HepG2 (cell line): Measurements from ENCODE around the gene IQCE. TPM values are rescaled to one million over a fixed set of nuclear protein-coding genes. Genes with fewer than 3 reads are reported as not detected.

Experiments used
- CEBPG ChIP-seq: IDR thresholded peaks from 2 replicates; pipeline ENCODE4 v1.6.1; 2016
- CENPT ChIP-seq: sonication (generic); formaldehyde crosslinking; IDR thresholded peaks from 2 replicates; pipeline ENCODE4 v1.8.0; 2022; ENCODE audit warnings: low read depth, mild to moderate bottlenecking, moderate library complexity, missing genetic modification reagents
- GMEB1 ChIP-seq: sonication (generic); formaldehyde crosslinking; IDR thresholded peaks from 2 replicates; pipeline ENCODE4 v1.5.1; 2020; ENCODE audit warnings: missing genetic modification reagents, mild to moderate bottlenecking, borderline replicate concordance
- HNRNPL ChIP-seq: fragments of 200-400 bp; formaldehyde crosslinking; IDR thresholded peaks from 2 replicates; pipeline ENCODE4 v1.6.1; 2017; ENCODE audit warnings: mild to moderate bottlenecking, low read depth, low read length
- MLLT10 ChIP-seq: sonication (generic); formaldehyde crosslinking; IDR thresholded peaks from 2 replicates; pipeline ENCODE4 v1.4.0; 2020; ENCODE audit warnings: missing genetic modification reagents
- NRL ChIP-seq: sonication (generic); formaldehyde crosslinking; IDR thresholded peaks from 2 replicates; pipeline ENCODE4 v1.5.0; 2020; ENCODE audit warnings: missing genetic modification reagents, mild to moderate bottlenecking, moderate library complexity, borderline replicate concordance
- PAXIP1 ChIP-seq: sonication (generic); formaldehyde crosslinking; conservative IDR thresholded peaks from 2 replicates; pipeline ENCODE4 v1.4.0; 2020; ENCODE audit warnings: mild to moderate bottlenecking, missing genetic modification reagents, moderate library complexity
- TEAD2 ChIP-seq: sonication (generic); formaldehyde crosslinking; IDR thresholded peaks from 2 replicates; pipeline ENCODE4 v1.9.0; 2021; ENCODE audit warnings: missing genetic modification reagents
- ZBTB7A ChIP-seq: sonication (generic); formaldehyde crosslinking; IDR thresholded peaks from 2 replicates; pipeline ENCODE4 v1.8.0; 2022; ENCODE audit warnings: mild to moderate bottlenecking, missing genetic modification reagents
- ZNF446 ChIP-seq: sonication (generic); formaldehyde crosslinking; IDR thresholded peaks from 2 replicates; pipeline ENCODE4 v1.5.0; 2020; ENCODE audit warnings: mild to moderate bottlenecking, missing genetic modification reagents
- ZNF775 ChIP-seq: sonication (generic); formaldehyde crosslinking; IDR thresholded peaks from 2 replicates; pipeline ENCODE4 v1.4.0; 2020; ENCODE audit warnings: missing genetic modification reagents, mild to moderate bottlenecking, moderate library complexity, borderline replicate concordance
- ZNF788 ChIP-seq: sonication (generic); formaldehyde crosslinking; IDR thresholded peaks from 2 replicates; pipeline ENCODE4 v1.5.0; 2020; ENCODE audit warnings: mild to moderate bottlenecking, missing genetic modification reagents, borderline replicate concordance
- ZNF792 ChIP-seq: IDR thresholded peaks from 2 replicates; pipeline ENCODE4 v1.6.1; 2016
- ZNF878 ChIP-seq: sonication (generic); formaldehyde crosslinking; IDR thresholded peaks from 2 replicates; pipeline ENCODE4 v1.8.1; 2023; ENCODE audit warnings: mild to moderate bottlenecking, missing genetic modification reagents, moderate library complexity
- polyA plus RNA-seq, 8 experiments: library from polyadenylated mRNA; depleted of rRNA in 3 of 8; stranded (reverse) in 7 of 8; unstranded in 1 of 8; fragments of >200 nt; fragmentation: Illumina TruSeq in 4 of 8; extraction: Trizol in 4 of 8; gene quantifications; 2 replicates each; pipeline versions ENCODE4 v1.2.1 to v1.2.3, GENCODE V29; 2011 to 2016; ENCODE audit warnings: low read depth in 4 of 8, missing spikeins in 1 of 8, mixed read lengths in 1 of 8; ENCODE audit not compliant: insufficient read depth in 1 of 8
- total RNA-seq, 5 experiments: library from RNA; depleted of rRNA; stranded (reverse); fragments of >200 nt; fragmentation: Illumina TruSeq; extraction: Trizol; gene quantifications; 2 replicates each; pipeline ENCODE4 v1.2.3, GENCODE V29; 2016; ENCODE audit warnings: low read depth in 1 of 5
- TF ChIP-seq, protein P1 (sequence below): sonication (generic); formaldehyde crosslinking; IDR thresholded peaks from 2 replicates; pipeline ENCODE4 v1.8.1; 2023; ENCODE audit warnings: mild to moderate bottlenecking, missing genetic modification reagents
- TF ChIP-seq, protein P2 (sequence below): sonication (generic); formaldehyde crosslinking; IDR thresholded peaks from 2 replicates; pipeline ENCODE4 v1.4.0; 2020; ENCODE audit warnings: mild to moderate bottlenecking, missing genetic modification reagents

IQCE gene
- total and polyA plus RNA-seq, 2 of the 13 experiments (the other 11 are each of a cell fraction or from before 2014, with no cell fraction given): 1.5 to 2.5 TPM

GRCh38 chr7:2628130-2628482 is 69.3 kb downstream of the IQCE start (continued):
- TF ChIP-seq NRL (no peak), HNRNPL (peak; percentile 69; the same call in 1 of the 2 replicates), CENPT (CRISPR knock-in tag) (no peak), MLLT10 (CRISPR knock-in tag) (no peak), TEAD2 (CRISPR knock-in tag) (no peak), ZNF446 (no peak), GMEB1 (CRISPR knock-in tag) (no peak), ZNF878 (no peak), ZNF788 (CRISPR knock-in tag) (no peak), ZBTB7A (CRISPR knock-in tag) (no peak), ZNF775 (no peak), CEBPG (CRISPR knock-in tag) (no peak), PAXIP1 (peak; percentile 58; the same call in 1 of the 2 replicates), ZNF792 (CRISPR knock-in tag) (peak; percentile 40; the same call in 1 of the 2 replicates)
- TF ChIP-seq, protein P1, sequence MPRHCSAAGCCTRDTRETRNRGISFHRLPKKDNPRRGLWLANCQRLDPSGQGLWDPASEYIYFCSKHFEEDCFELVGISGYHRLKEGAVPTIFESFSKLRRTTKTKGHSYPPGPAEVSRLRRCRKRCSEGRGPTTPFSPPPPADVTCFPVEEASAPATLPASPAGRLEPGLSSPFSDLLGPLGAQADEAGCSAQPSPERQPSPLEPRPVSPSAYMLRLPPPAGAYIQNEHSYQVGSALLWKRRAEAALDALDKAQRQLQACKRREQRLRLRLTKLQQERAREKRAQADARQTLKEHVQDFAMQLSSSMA (CRISPR knock-in tag): no peak
- TF ChIP-seq, protein P2, sequence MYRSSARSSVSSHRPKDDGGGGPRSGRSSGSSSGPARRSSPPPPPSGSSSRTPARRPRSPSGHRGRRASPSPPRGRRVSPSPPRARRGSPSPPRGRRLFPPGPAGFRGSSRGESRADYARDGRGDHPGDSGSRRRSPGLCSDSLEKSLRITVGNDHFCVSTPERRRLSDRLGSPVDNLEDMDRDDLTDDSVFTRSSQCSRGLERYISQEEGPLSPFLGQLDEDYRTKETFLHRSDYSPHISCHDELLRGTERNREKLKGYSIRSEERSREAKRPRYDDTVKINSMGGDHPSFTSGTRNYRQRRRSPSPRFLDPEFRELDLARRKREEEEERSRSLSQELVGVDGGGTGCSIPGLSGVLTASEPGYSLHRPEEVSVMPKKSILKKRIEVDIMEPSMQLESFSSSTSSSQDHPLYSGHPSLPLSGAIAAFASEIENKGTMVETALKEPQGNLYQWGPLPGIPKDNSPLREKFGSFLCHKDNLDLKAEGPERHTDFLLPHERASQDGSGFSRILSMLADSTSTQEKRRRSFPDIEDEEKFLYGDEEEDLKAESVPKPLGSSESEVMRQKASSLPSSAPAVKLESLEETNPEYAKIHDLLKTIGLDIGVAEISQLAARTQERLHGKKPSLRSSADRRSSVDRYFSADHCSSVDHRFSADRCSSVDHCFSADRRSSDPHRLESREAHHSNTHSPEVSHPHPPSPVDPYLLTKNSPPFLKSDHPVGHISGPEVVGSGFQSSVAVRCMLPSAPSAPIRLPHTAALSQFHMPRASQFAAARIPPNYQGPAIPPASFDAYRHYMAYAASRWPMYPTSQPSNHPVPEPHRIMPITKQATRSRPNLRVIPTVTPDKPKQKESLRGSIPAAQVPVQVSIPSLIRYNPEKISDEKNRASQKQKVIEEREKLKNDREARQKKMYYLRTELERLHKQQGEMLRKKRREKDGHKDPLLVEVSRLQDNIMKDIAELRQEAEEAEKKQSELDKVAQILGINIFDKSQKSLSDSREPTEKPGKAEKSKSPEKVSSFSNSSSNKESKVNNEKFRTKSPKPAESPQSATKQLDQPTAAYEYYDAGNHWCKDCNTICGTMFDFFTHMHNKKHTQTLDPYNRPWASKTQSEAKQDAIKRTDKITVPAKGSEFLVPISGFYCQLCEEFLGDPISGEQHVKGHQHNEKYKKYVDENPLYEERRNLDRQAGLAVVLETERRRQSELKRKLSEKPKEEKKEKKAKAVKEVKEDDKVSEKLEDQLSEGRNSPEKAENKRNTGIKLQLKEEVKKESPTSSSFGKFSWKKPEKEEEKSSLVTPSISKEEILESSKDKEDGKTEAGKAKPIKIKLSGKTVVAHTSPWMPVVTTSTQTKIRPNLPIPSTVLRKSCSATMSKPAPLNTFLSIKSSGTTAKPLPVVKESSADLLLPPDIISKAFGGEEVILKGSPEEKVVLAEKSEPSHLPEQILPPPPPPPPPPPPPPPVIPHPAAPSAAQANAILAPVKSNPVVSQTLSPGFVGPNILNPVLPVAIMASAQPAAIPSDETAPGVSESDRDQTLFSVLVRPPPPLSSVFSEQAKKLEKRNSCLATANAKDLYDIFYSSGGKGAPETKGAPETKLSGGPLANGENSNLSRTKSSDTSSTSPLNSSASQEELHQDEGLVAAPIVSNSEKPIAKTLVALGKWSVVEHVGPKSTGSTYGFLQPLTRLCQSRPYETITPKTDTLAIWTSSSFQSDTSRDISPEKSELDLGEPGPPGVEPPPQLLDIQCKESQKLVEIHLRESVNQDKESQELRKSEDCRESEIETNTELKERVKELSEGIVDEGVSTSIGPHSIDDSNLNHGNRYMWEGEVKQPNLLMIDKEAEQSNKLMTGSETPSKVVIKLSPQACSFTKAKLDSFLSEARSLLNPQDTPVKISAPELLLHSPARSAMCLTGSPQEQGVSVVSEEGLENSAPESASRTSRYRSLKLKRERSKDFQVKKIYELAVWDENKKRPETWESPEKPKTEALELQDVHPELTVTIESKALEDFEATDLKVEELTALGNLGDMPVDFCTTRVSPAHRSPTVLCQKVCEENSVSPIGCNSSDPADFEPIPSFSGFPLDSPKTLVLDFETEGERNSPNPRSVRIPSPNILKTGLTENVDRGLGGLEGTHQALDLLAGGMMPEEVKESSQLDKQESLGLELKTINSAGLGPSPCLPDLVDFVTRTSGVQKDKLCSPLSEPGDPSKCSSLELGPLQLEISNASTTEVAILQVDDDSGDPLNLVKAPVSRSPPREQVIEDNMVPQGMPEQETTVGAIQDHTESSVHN (CRISPR knock-in tag): no peak
